ENCODE measurements around the gene KIAA1217. TPM values are rescaled to one million over a fixed set of nuclear protein-coding genes. Genes with fewer than 3 reads are reported as not detected.

The KIAA1217 gene
- total and polyA plus RNA-seq, 2 of the 8 experiments (the other 6 are each of a cell fraction or from before 2014, with no cell fraction given): 4.5 to 15.6 TPM

GRCh38 chr10:24376731-24377130 is 167.8 kb downstream of the KIAA1217 start (continued):
- TF ChIP-seq CHD7 (IDR thresholded peaks at IDR 0.05; ENCODE audit: insufficient replicate concordance, low read length): no peak
- TF ChIP-seq KDM5A (IDR thresholded peaks at IDR 0.05; ENCODE audit: low read length): no peak
- TF ChIP-seq TAF1 (IDR thresholded peaks at IDR 0.05; ENCODE audit: low read depth, low read length): no peak
- no peak for TF ChIP-seq NANOG (IDR thresholded peaks at IDR 0.05; ENCODE audit: insufficient read depth, low read depth, low read length, poor library complexity, severe bottlenecking)
- no peak for TF ChIP-seq SP4 (IDR thresholded peaks at IDR 0.05; ENCODE audit: low read length)
- no peak for TF ChIP-seq YY1 (IDR thresholded peaks at IDR 0.05; ENCODE audit: low read depth, low read length)
- TF ChIP-seq SP1 (IDR thresholded peaks at IDR 0.05; ENCODE audit: low read depth, low read length): no peak
- TF ChIP-seq CHD2 (IDR thresholded peaks at IDR 0.05; ENCODE audit: low read length): no peak
- no peak for TF ChIP-seq JUND (IDR thresholded peaks at IDR 0.05; ENCODE audit: low read length)
- no peak for TF ChIP-seq TEAD4 (IDR thresholded peaks at IDR 0.05; ENCODE audit: low read depth, low read length)

Measured in H1 (cell line).